SK-N-SH treated with all-trans-retinoic acid at 6 μM for 48 hours (cell line): Measurements from ENCODE around the gene MAP3K13.

ENCODE experiments used
- ARNTL ChIP-seq: fragments of 450-650 bp; formaldehyde crosslinking; IDR thresholded peaks from 2 replicates; pipeline ENCODE4 v1.5.0; 2020; ENCODE audit warnings: low read depth, mild to moderate bottlenecking, moderate library complexity, borderline replicate concordance
- GLIS3 ChIP-seq: fragments of 250-450 bp; sonication (Bioruptor Pico); IDR thresholded peaks from 2 replicates; pipeline ENCODE4 v1.5.0; 2020; ENCODE audit warnings: mild to moderate bottlenecking, moderate library complexity
- PATZ1 ChIP-seq: fragments of 250-450 bp; sonication (Bioruptor Pico); IDR thresholded peaks from 2 replicates; pipeline ENCODE4 v1.8.0; 2020; ENCODE audit warnings: mild to moderate bottlenecking, moderate library complexity, borderline replicate concordance
- POU6F1 ChIP-seq: fragments of 250-450 bp; sonication (Bioruptor Pico); IDR thresholded peaks from 2 replicates; pipeline ENCODE4 v1.8.0; 2021; ENCODE audit warnings: low read depth, mild to moderate bottlenecking, moderate library complexity, borderline replicate concordance
- SNAI2 ChIP-seq: fragments of 250-450 bp; sonication (Bioruptor Pico); IDR thresholded peaks from 2 replicates; pipeline ENCODE4 v1.5.0; 2020; ENCODE audit warnings: mild to moderate bottlenecking, moderate library complexity
- TOX ChIP-seq: fragments of 250-450 bp; sonication (Bioruptor Pico); IDR thresholded peaks from 2 replicates; pipeline ENCODE4 v1.8.0; 2021; ENCODE audit warnings: mild to moderate bottlenecking, moderate library complexity, borderline replicate concordance
- ZC3H10 ChIP-seq: fragments of 250-450 bp; sonication (Bioruptor Pico); IDR thresholded peaks from 2 replicates; pipeline ENCODE4 v1.5.1; 2021; ENCODE audit warnings: mild to moderate bottlenecking, moderate library complexity
- ZFP3 ChIP-seq: fragments of 250-450 bp; sonication (Bioruptor Pico); IDR thresholded peaks from 2 replicates; pipeline ENCODE4 v1.5.0; 2020; ENCODE audit warnings: mild to moderate bottlenecking, moderate library complexity
- ZFP30 ChIP-seq: fragments of 450-650 bp; formaldehyde crosslinking; IDR thresholded peaks from 2 replicates; pipeline ENCODE4 v1.5.0; 2022; ENCODE audit warnings: mild to moderate bottlenecking, moderate library complexity
- ZNF70 ChIP-seq: fragments of 450-650 bp; formaldehyde crosslinking; IDR thresholded peaks from 2 replicates; pipeline ENCODE4 v1.5.0; 2020; ENCODE audit warnings: mild to moderate bottlenecking, moderate library complexity

GRCh38 chr3:185330238-185330637, 32.7 kb upstream of the MAP3K13 start:
- TF ChIP-seq GLIS3 (CRISPR knock-in tag) (no peak), ARNTL (CRISPR knock-in tag) (no peak), ZC3H10 (CRISPR knock-in tag) (no peak), POU6F1 (CRISPR knock-in tag) (no peak), ZNF70 (CRISPR knock-in tag) (no peak), ZFP3 (CRISPR knock-in tag) (no peak), ZFP30 (CRISPR knock-in tag) (no peak), PATZ1 (CRISPR knock-in tag) (no peak), TOX (CRISPR knock-in tag) (no peak), SNAI2 (no peak)
